HuH-7.5 (cell line): Measurements from ENCODE around the gene BARD1.
"Not testable (repeated sequence)": the region's sequence is repeated elsewhere in the genome, so short reads cannot be mapped to it uniquely, and the experiment has no call there.

Source experiments
- DNase-seq: peaks from one replicate; pipeline ENCODE4 v3.0.0; 2011; ENCODE audit warnings: low spot score

BARD1 gene

DNA sequence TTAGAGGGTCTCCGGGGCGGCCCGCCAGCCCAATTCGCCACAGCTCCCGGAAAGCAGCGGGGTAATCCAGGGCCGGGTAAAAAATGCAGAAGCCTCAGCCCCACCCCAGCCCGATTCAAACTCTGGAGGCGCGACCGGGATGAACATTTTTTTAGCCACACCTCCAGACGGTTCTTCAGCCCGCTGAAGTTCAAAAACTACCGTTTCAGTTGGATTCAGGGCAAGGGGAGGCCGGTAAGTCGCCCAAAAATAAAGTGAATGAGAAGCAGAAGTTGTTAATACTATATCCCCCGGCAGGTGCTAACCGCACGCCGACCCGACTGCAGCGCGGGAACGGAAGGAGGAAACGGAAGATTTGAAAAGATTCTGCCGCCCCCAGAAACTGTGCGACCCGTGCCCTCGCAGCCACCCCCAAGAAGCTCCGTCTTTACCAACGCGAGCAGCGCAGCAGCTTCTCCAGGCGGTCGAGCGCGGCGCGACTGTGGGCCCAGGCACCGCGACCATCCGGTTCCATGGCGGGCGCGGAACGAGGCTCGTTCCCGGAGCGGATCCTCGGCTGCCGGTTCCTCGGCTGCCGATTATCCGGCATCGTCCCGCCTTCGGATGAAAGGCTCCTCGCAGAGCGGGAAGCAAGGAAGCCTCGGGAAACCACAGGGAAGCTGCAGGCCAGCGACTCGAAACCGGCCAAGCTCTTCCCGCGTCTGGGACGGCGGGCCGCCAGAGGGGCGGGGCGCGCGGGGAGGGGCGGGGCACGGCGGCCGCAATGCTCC is at the start of gene BARD1:
BARD1 (minus strand) TSS at position 703 of the 770 bp plus-strand sequence; CDS start at position 589, 114 bp downstream.
- peak; percentile 37 for DNase-seq

DNA sequence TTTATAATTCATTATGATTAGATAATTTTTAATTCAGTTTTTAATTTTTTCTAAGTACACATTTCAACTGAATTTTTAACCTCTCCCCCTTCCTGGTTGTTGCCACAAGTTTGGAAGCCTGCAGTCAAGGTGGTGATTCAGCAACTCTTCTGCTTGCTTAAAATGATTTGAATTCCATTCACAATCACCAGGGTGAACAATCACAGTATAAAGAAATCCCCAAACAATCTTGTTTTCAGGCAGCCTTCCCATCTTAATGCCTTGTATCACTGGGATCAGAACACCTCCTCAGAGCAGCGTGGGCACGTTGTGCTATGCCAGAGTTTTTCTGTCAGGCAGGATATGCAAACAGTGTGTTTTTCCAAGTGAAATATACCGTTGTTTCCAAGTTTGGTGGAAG is 46.7 kb upstream of the BARD1 start:
- DNase-seq, result no peak

DNA sequence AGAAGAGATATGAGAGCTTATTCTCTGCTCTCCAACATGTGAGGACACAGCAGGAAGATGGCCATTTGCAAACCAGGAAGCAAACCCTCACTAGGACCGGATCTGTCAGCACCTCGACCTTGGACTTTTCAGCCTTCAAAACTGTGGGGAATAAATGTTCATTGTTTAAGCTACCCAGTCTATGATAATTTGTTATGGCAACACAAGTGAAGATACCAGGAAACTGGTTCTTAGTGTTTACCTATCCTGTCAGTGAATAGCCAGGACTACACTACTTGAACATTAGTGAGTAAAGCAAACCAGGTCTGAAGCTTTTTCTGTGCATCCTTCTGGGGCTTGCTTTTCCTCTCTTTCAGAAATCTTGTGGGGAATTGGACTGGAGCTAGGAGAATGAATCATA is 44.4 kb upstream of the BARD1 start:
- DNase-seq, result no peak

DNA sequence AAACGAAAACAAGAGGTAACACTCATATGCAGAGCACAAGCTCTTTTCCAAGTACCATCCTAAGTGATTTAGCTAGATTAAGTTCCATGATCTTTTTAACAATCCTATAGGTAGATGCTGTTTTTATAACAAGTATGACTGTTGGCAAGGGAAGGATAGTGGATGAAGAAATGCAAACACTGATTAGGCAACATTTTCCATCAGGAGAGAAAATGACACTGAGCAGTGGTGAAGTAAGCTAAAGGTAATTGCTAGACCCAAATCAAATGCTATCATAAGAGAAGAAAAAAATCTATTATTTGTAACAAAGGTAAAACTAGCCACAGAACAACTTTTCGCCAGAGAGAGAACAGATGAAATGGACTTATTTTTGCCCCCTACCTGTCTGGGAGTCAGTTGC is 34.3 kb upstream of the BARD1 start:
- no peak for DNase-seq

DNA sequence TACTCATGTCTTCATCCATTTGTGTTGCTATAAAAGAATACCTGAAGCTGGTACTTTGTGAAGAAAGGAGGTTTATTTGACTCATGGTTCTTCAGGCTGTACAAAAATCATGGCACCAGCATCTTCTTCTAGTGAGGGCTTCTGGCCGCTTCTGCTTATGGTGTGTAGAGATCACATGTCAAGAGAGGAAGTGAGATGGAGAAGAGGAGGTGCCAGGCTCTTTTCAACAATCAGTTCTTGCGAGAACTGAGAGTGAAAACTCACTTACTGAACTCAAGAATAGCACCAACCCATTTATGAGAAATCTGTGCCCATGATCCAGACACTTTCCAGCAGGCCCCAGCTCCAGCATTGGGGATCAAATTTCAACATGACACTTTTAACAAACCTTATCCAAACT is 30.0 kb upstream of the BARD1 start:
- no peak for DNase-seq

DNA sequence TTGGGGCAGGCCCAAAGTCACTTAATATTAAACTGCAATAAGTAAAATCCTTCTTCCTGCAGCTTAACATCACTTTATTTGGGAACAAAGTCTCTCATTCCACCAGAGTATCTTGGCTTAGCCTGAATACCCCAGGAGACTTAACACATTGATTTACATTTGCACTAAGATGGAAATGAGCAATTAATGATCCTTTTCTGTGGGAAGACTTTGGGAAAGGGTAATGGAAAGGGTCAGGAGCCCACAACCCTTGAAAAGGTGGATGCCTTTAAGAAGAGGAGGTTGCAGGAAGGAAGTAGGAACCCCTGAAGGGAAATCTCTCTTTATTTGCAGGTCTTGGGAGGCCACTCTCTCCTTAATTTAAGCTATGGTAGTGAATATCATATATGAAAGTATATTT is 28.0 kb upstream of the BARD1 start:
- no peak for DNase-seq

DNA sequence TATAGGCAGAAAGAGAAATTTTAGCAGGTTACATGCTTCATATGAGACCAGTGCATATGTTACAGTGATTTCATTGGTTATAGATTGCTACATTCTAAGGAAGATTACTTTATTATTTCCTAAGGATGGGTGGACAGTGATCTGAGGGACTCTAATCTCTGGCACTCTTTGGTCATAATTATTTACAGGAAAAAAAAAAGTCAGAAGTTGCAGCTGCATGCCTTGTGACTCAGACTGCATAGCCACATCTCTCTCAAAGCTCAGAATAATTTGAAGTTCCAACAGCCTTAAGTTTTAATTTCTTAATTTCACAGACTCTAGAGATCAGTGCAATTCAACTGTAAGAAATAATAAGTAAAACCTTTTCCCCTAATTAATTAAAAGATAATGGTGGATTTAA is 27.1 kb upstream of the BARD1 start:
- no peak for DNase-seq

DNA sequence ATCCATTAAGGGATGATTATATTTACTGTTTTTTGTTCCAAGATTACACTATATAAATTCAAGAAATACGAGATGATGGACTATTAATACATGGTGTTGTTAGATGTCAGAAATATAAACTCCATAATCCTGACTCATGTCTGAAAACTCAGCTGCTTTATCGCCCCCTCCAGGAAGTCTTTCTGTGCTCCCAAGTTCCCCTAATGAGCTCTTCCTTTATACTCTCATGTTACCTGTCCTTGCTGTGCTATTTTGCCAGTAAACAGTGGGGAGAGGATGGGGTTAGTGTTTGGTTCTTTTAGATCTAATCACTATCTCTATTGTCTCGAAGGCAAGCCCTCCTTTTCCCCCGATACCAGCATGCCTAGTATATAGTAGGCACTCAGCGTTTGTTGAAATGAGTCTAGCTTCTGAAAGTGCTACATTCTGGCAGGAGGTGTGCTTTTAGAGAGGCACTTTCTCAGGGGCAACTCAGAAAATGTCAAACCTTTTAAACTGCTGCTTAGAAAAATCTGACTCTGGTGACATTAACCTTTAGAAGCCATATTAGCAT is 21.4 kb upstream of the BARD1 start:
- DNase-seq, result no peak

DNA sequence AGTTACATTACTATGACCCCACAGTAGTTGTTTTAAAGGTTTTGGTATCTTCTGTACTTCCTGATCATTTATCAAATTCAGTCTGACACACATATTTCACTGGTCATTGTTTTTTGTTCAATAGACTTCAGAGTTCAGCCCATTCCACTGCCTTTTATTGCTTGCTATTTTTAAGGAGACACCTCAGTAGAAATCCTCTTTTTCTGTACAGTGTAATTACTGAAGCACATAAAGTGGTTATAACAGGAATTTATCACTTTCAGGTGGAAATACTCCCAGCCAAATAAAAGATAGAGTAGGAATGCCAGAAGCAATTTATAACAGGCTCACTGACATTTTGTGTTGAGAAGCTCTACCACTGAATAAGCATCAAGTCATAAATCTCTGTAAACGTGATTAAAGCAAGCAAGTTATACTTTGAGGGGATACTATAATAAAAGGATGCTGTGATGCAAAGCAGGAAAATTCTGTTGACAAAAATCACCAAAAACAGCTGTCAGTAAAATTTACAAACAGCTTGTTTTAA is 6.6 kb upstream of the BARD1 start:
- DNase-seq, result no peak

DNA sequence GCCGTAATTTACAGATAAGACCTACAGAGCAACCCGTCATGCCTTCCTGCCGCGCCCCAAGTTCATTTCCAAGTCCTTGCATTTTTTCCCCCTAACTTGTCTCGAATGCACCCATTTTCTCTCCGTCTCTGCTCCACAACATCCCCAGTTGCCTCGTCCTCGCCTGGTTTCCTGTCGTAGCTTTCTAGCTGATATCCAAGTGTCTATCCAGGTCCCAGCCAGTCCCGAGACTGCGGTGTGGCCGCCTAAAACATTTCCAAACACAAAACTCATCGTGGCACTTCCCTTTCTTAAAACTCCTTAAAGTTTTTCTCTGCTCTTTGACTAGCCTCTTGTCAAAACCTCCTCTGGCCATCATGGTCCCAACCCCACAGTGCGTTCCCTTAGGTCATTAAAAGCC is 1.2 kb upstream of the BARD1 start:
- DNase-seq, result no peak

DNA sequence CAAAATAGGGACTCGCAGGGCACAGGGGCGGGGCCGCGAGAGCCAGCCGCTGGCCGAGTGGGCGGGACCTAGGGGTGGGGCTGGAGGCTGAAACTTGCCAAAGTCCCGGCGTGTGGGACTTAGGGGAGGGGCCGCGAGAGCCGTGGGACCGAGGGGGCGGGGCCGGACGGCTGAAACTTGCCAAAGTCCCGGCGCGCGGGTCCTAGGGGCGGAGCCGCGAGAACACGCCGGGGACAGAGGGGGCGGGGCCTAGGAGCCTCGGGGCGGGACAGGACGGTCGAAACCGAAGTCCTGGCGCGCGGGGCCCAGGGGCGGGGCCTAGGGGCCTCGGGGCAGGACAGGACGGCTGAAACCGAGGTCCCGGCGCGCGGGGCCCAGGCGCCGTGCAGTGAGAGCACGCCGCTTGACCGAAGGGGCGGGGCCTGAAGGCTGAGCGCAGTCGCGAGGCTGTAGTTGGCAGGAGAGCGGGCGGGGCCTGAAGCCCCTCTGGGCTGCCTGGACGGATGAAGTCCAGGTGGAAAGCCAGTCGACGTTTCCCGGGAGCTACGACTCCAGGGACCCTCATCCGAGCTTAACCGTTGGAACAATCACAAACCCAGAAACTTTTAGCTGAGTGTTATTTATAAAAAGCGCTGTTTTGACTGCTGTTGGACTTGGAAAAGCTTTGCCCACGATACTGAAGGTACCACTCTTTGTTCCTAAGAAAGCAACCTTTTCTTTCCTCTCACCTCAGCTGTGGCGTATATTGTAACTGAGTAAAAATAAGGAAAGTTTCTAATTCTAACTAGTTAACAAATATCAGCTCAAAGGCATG is 475 bp upstream of the BARD1 start:
- DNase-seq, result peak; percentile 72

DNA sequence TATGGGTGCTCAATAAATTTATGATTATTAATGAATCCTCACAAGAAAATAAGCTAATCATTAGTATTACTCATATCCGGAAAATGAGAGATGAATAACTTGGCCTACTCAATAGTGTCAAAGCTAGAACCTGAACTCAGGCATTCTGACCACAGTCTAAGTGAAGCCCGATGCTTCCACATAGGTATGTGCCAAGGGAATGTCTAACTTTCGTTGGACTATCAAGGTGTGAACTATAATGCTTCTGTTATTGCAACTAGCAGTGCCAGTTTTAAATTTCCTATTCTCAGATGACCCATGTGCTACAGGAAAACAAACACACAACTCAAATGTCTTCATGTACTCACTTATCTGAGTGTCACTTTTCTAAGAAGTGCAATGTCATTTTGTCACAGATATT is 1.8 kb downstream of the BARD1 start:
- DNase-seq, result no peak

DNA sequence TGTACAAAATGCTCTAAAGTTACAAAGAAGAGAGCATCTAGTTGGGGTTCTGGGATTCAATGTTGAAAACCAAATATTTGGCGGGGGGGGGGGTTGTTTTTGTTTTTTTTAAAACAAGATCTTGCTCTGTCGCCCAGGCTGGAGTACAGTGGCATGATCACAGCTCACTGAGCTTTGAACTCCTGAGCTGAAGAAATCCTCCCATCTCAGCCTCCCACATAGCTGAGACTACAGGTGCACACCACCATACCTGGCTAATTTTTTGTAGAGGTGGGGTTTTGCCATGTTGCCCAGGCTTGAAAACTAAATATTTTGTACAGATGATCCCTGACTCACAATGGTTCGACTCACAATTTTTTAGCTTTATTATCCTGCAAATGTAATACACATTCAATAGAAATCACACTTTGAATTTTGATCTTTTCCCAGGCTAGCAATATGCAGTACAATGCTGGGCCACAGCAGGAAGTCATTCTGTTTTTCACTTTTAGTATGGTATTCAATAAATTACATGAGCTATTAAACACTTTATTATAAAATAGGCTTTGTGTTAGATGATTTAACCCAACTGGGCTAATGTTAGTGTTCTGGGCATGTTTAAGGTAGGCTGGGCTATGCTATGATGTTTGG is 7.6 kb downstream of the BARD1 start:
- no peak for DNase-seq

DNA sequence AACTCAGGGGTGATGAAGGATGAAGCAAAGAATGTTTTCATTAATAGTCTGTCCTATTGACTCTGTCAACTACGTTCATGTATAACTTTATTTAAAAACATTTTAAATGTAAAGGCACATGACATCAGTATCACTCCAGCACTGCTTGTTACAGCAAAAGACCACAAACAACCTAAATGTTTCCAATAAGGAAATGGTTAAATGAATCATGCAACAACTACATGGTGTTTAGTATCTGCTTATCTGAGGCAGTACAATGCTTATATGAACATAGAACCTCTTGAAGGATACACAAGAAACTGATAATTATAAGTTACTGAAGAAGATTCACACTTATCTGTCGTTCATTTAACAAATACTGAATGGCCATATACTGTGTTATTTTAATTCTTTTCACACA is 8.4 kb downstream of the BARD1 start:
- no peak for DNase-seq

DNA sequence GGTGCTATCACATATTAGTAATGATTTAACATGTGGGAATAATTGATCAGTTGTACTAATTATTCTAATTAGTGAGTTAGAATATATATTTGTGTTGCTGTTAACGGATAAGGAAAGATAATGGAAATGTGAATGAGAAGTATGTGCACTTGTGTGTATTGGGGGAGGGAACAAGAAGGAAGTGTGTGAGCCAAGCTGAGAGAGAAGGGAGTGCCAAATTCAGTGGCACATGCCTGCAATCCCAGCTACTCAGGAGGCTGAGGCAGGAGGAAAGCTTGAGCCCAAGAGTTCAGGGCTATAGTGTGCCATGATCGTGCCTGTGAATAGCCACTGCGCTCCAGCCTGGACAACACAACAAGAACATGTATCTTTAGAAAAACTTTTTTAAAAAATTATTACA is 9.3 kb downstream of the BARD1 start:
- no peak for DNase-seq

DNA sequence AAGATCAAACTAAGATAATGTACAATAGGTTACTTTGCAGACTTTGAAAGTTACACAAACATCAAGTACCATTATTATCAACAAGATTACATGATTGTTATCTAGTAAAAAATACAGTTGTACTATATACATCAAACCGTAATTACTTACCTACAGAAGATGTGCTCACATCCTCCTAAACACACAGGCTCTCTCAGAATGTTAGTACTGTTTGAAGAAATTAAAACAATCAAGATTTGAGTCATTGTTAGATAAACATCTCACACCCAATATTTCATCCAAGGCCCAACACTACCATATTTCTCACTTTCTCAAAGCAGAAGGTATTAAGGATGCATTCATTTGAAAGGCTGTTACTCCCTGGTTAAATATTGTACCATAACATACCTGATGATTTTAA is 12.6 kb downstream of the BARD1 start:
- no peak for DNase-seq

DNA sequence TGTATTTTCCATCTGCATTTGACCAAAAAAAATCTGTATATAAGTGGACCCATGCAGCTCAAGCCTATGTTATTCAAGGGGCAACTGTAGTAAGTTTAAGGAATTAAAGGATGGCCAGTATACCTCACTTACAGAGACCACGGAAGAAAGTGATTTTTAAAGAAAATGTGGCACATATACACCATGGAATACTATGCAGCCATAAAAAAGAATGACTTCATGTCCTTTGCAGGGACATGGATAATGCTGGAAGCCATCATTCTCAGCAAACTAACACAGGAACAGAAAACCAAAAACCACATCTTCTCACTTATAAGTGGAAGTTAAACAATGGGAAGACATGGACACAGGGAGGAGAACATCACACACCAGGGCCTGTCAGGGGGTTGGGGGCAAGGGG is 26.3 kb downstream of the BARD1 start:
- not testable (repeated sequence) for DNase-seq

DNA sequence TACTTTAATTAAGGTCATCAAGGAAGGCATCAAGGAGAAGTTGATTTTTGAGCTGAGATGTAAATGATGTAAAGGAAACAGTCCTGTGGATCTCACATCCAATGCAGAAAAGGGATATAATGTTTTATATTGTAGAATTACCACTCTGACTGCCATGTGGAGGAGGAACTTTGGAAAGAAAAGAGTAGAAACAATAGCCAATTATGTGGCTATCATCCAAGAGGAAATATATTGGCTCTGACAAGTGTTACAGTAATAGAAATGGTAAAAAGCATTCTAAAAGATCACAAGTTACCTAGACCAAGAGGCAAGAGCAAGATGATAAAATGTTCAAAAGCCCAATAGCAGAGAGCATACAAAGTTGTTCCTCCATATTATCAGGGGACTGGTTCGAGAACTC is 26.8 kb downstream of the BARD1 start:
- no peak for DNase-seq

DNA sequence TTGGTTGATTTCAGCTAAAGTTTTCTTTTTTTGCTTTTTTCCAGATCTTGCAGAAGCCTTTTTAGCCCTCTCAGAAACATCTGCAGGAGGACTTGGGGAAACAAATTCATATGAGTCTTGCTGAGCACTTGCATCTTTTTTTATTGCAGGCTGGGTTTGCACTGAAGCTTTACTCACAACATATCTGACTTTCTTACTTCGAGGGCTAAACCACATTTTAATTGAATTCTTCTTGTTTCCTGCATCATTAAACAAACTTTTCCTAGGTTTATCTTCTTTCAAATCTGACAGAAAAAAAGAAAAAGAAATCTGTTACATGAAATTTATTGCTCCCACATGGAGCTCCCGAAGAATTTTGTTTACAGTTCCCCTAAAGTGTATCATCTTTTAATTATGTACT is 28.3 kb downstream of the BARD1 start:
- DNase-seq, result no peak

DNA sequence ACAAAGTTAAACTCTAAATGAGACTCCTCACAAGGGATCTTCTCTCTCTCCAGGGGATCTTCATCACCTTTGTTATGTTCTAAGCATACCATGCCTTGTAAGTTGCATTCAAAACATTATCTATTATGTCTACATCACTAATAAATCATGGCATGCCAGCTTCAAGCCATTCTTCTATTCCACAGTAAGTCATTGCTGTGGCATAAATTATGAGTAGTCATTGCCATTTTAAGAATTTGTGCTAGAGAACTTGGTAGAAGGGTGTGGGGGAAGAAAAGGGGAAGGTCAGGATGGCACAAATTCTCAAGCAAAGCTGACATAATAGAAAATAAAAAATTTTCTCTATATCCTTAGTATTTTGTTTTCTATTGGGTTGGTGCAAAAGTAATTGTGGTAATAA is 33.5 kb downstream of the BARD1 start:
- DNase-seq, result no peak

DNA sequence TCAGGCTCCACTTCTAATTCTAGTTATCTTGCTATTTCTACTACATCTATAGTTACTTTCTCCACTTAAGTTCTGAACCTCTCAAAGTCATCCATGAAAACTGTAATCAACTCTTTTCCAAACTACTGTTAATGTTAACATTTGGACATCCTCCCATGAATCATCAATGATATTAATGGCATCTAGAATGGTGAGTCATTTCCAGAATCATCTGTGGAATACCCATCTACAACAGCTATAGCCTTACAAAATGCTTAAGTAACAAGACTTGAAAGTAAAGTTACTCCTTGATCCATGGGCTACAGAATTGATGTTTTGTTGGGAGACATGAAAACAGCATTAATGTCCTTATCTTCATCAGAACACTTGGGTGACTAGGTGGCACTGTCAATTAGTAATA is 35.4 kb downstream of the BARD1 start:
- DNase-seq, result no peak

DNA sequence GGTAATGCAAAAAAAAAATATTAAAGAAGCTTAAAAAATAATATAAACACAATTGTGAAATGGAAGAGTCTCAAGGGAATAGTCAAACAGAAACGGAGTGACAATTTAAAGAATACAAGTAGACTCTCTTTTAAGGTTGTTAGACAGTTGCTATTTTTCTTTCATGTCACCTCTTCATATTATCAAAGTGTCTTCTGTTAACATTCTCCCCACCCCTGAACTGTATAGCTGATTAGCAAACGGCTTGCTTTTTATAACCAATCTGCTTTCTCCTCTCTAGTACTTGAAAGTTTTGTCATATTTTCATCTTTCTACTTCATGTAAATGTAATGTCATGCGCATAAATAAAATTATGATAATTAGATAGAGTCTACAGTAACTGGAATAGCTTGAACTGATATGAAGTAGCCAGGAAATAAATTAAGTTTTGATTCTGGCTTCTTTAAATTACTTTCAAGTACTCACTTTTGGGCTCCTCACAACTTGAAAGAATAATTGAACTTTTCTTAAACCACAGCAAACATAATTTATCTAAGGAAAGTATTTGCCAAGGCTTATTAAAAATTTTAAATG is 37.0 kb downstream of the BARD1 start:
- no peak for DNase-seq
